Suppressor macrophage (primary cell): ENCODE results near the gene PAX9.
A peak's percentile ranks its signal among the peaks of the same experiment; 100 is the strongest.

Experiments
- DNase-seq, 4 experiments: peaks; one replicate each; pipeline ENCODE4 v3.0.0-alpha.2; 2020 to 2022
- total RNA-seq, 17 experiments: gene quantifications; one replicate each; lab custom pipeline; 2026; ENCODE audit warnings: mixed read lengths in 6 of 17, inconsistent platforms in 3 of 17; lab: John Stamatoyannopoulos, UW

Gene PAX9
- total RNA-seq = 0 to 3.1 (median 0) reads per million in 17 experiments

DNA sequence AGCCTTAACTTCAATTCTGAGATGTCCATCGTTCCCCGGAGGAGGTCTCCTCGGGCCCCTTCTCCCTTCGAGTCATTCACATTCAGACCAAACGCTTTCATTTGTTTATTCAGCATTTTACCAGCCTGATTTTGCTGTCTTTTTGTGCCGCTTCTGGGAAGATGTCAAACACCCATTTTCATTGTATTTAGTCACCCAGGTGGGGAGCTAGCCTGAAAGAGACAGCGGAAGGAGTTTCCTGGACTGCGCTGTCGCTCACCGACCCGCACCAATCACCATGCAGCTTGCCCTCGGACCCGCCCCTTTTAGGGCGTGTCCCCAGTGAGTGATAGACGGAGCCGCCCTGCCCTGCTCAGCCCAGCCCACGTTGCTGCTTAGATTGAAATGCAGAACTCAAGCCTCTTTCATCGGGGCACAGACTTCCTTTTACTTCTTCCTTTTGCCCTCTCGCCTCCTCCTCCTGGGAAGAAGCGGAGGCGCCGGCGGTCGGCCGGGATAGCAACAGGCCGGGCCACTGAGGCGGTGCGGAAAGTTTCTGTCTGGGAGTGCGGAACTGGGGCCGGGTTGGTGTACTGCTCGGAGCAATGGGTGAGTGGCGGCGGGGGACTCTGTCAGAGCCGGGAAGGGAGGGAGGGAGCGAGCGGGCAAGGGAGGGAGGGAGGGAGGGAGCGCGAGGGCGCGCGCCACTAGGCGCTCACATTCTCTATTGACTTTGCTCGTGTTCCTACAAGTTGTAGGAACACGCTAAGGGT, at the start of gene PAX9:
Gene PAX9, plus strand, starts transcription at position 355 of the 752 bp plus-strand sequence. Its CDS starts 230 bp downstream, at position 585.
- peak; percentile 62 to 78 (median 70) for DNase-seq

DNA sequence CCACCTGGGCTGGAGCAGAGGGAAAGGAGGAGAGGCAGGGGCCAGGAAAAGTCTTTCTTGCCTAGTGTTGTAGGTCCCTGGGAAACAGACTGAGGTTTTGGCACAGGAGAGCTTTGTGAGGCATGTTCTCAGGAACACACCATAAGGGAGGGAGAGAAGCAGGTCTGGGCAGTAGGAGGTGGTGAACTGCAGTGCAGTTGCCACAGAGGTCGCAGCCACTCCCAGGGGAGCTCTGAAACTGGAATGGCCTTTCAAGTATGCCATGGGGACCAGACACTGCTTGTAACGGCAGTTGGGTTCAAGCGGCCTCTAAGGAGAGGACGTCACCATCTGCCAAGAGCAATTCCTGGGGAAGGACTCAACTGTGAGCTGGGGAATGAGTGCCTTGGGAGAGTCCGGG, 43.8 kb upstream of the PAX9 start:
- no peak for DNase-seq

DNA sequence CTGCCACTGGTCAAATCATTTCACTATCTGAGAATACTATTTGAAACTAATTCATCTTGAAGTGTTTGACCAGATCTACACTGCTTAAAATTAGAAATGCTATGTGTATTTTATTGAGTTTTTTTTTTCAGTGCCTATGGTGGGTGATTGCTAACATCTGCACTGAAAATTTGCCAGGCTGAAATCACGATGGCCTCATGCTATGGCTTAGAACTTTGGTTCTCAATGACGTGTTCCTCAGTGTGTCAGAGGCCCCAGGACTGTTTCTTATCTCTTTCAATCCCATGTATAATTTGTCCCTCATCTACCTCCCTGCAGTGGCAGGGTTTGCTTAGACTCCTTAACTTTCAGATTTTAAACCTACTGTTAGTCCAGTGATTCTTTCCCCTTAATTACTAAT, 43.0 kb upstream of the PAX9 start:
- no peak for DNase-seq

DNA sequence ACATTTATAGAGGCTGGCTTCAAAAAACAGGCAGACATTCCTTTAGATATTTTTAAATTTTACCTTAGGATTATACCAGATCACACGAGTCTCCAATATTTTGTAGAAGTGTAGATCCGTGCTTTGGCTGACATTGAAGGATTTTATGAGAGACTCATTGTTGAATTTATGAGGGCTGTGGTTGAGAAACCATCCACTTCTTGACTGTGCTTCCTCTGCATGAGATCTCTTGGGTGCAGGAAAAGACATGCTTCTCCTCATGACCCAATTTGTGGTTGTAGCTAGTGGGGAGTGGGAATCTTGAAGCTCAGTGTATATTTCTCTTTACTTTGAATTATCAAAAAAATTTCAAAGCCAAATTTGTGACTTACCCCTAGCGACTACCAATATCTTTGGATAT, 42.5 kb upstream of the PAX9 start:
- no peak for DNase-seq

DNA sequence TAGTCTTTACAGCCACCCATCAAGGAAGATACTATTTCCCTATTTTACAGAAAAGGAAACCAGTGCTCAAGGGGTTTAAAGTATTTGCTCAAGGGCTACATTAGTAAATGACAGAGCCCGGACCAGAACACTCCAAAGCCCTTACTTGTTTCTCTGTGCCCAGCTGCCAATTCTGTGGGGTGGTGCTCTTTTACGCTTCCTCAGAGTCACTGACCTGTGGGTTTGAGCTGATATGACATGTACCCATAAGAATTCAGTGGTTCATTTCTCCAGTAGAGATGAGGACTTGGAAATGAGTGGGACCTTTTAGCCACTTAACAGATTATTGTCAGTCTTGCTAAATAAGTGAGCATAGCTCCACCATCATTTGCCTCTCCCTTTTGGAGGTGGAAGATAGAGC, 41.8 kb upstream of the PAX9 start:
- no peak for DNase-seq

- DNase-seq = no peak
Observed at GRCh38 chr14:36625014-36625413, 36.6 kb upstream of the PAX9 start.

DNA sequence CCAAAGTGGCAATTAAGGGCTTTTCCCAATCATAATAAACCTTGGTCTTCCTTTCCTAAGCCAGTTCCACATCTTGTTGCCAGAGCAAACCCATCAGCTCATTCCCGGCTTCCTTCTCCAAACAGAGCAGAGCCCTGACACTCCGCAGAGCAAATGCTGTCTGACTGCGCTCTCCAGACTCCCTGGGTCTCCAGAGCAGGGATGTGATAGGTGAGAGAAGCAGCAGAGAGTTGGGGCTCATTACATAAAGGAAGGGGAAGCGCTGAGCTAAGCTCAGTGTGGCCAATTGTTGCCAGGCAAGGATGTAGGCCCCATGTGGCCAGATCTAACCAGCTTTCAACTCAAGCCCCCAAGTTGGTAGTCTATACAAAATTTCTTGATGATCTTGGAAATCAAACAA, 36.2 kb upstream of the PAX9 start:
- no peak for DNase-seq

GRCh38 chr14:36626151-36626550, 35.5 kb upstream of the PAX9 start:
- DNase-seq = no peak

GRCh38 chr14:36627981-36628380, 33.7 kb upstream of the PAX9 start:
- no peak for DNase-seq

DNA sequence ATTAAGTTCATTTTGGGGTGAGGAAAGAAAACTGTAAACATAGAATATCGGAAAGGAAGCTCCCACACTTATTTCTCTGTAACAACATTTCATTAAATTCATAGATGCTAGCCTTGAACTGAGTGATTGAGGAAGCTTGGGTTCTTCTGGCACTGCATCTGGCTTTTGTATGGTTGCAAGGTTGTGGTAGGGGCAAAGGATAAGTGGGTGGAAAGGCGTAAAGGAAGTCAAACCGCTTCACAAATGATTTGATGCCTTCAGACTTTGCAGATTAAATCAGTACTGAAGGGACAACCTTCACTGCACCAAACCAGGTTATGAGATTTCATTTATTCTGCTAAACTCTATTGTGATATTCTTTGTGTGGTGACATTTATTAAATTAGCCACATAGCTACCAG, 28.1 kb upstream of the PAX9 start:
- DNase-seq = no peak

GRCh38 chr14:36646664-36647416, 14.8 kb upstream of the PAX9 start:
- no peak for DNase-seq

- DNase-seq = no peak
Observed at GRCh38 chr14:36647417-36647823, 14.2 kb upstream of the PAX9 start.

DNA sequence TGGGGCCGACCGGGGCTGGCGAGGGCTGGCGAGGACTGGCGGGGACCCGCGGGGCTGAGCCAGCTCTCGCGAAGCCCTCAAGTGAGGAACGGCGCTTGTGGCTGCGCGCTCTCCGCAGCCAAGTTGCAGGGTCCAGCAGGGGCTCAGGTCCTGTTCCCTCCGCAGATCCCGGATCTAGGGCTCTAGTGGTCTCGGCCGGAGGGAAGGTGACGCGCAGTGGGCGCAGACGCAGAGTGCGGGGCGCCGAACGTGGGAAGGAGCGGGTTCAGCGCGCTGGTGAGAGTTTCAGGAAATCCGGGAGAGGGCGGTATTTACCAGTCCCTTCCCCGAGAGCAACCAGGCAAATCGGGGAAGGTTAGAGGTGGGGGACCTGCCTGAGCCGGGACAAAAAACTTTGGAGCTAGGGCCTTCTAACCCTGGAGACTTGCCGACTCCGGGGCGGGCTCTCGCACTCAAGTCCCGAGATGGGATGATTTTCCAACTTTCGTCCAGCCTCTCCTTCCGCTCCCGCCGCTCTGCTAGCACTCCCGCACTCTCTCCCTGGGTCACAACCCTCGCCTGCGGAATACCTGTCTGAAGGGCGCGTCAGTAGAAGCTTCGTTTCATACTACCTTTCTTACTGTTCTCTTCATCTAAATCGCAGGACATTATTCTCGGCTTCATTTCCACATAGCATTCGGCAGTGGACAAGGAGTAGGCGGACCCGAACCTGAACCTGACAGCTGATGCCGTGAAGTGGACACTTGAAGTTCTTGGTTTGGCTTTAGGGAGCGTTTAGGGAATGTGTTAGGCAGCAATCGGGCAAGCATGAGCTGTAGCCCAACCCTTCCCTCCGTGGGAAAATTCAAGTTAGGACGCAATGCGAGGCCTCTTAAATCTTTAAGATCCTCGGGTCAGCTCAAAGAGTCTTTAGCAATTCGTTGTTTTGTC, 13.6 kb upstream of the PAX9 start:
- DNase-seq = peak in 3 of 4 experiments; percentile 5 to 22 (median 15)

GRCh38 chr14:36649872-36650650, 11.6 kb upstream of the PAX9 start:
- DNase-seq = no peak

DNA sequence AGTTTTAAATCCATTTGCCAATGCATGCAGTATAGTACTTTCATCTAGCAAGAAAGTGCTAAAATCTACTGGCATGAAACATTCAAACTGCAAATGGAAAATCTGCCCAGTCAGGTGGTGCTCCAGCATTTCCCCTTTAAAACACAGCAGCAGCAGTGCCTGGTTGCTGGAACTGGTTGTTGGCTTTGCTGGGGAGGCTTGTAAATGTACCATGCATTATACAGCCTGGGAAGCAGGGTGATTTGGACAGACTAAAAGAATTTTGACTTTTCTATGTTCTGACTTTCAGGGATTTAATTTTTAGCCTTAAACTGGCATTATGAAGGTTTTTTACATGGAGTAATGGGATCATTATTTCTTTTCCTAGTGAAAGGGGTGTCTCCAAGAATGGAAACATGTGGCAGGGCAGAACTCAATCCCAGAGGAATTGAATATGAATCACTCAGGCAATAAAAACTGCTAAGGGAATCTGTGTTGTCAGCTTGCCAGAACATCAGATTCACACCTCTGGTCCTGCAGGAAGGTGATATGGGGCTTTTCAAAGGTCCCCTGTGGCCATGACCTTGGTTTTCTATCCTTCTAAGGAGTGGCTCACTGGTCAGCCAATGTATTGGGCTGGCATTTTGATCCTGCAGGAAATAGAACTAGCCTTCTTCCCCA, 9.0 kb upstream of the PAX9 start:
- DNase-seq = no peak

DNA sequence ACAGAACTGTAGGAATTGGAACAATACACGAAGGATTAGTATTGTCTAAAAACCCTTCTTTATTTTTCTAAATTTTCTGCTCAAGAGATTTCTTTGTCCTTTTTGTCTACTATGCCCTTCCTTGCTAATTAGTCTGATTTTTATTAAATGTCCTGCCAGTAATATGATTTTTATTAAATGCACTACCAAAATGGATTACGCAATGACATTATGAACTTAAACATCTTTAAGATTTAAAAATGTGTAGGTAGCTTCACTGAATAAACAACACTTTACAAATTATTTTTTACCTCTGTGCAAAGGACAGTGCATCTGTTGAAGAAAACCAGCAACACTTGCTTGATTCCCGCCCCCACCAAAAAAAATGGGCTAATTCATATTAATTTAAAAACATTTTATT, 8.2 kb upstream of the PAX9 start:
- no peak for DNase-seq

DNA sequence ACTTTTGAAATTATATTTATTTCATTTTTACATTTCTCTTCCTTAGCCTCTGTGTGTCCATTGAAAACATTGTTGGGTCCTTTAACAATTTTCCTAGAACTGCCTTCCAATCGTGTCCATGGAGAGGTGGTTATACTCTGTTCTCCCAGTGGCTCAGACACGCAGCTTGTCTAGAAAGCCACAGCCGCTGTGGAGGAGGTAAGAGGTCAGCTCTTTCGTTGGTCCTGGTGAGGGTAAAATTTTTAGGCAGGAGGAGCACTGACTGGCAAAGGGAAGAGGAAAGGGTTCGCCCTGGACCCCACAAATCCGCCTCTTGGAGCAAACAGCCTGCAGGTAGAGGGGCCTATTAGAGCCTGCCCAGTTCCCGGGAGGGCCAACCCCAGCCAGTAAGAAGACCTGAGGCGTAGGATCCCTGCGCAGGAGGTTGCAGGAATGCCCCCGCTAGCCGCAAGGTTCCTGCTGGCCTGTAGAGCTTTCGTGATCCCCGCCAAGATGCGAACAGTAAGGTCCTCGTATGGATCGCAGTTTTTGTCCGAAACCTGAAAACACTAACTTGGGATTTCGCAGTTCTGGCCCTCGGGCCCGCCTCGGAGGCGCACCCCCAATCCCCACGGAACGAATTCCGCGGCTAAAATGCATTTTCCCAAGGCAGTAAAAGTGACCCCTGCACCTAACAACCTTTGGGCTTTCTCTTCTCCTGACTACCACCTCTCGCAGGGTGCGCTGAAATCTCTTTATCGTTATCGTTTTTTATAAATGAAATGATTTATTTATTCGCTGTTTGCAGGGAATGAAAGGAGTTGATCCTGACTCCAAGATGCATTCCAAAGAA, 7.5 kb upstream of the PAX9 start:
- no peak for DNase-seq

- DNase-seq = no peak
Observed at GRCh38 chr14:36654794-36655381, 6.8 kb upstream of the PAX9 start.

- no peak for DNase-seq
Observed at GRCh38 chr14:36655571-36655962, 6.1 kb upstream of the PAX9 start.
